Tibial nerve (tissue), 4 donors: ENCODE data around the gene YIF1A.

Experiments
- EP300 ChIP-seq, 2 donors: sonication (generic); formaldehyde crosslinking; IDR thresholded peaks; one replicate each; pipeline ENCODE4 v1.6.1; 2017; ENCODE audit warnings: antibody characterized with exemption in 2 of 2, mild to moderate bottlenecking in 1 of 2
- POLR2A ChIP-seq, 2 donors: fragments of 450-650 bp; IDR thresholded peaks; one replicate each; pipeline ENCODE4 v1.6.1; 2017; ENCODE audit warnings: antibody characterized with exemption in 2 of 2, mild to moderate bottlenecking in 2 of 2, moderate library complexity in 2 of 2
- TF ChIP-seq, protein P1 (sequence below), 5 experiments: fragments of 200-600 bp in 3 of 5; fragments of 450-650 bp in 2 of 5; sonication (generic) in 3 of 5; IDR thresholded peaks; one replicate each; pipeline ENCODE4 v1.5.1; 2016 to 2019; ENCODE audit warnings: antibody characterized with exemption in 5 of 5, mild to moderate bottlenecking in 3 of 5, moderate library complexity in 2 of 5

DNA sequence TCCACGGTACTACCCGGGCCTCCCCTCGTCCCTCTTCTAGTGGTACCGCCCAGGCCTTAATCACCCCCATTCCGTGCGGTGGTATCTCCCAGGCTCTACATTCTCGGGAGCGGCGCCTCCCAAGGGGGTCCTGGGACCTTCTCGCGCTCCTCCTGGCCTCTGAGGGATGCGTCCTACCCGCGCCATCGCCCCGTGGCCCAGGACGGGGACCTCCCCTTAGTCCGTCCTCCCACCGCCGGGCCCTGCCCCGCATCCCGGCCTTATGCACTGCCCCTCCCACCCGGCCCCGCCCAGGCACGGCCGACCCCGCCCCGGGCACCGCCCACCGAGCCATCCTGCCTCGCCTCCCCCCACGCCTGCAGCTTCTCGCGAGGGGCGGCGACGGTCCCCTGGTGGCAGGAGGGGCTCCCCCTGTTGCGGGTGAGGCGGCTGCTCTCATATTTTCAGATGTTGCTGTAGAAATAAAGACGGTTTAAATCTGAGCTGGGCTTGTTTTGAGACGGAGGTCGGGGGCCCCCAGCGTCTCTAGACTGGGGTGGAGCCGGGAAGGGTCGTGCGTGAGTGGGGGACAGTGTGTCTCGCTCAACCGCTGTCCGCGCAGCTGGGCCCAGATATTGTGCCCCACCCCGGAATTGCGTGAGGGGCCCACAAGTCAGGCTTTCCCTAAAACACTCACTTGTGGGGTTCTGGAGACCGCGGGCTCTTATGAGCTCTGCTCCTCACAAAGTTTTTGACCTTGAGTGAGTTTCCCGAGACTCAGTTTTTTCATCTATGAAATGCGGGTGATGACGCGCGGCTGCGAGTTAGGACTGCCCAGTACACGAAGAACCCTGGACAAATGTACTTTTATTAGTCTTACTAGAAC lies 21.3 kb downstream of the YIF1A start:
- TF ChIP-seq, protein P1, sequence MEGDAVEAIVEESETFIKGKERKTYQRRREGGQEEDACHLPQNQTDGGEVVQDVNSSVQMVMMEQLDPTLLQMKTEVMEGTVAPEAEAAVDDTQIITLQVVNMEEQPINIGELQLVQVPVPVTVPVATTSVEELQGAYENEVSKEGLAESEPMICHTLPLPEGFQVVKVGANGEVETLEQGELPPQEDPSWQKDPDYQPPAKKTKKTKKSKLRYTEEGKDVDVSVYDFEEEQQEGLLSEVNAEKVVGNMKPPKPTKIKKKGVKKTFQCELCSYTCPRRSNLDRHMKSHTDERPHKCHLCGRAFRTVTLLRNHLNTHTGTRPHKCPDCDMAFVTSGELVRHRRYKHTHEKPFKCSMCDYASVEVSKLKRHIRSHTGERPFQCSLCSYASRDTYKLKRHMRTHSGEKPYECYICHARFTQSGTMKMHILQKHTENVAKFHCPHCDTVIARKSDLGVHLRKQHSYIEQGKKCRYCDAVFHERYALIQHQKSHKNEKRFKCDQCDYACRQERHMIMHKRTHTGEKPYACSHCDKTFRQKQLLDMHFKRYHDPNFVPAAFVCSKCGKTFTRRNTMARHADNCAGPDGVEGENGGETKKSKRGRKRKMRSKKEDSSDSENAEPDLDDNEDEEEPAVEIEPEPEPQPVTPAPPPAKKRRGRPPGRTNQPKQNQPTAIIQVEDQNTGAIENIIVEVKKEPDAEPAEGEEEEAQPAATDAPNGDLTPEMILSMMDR (IDR thresholded peaks at IDR 0.05) = peak in 3 of 5 experiments; percentile 15 to 55 (median 45)
- TF ChIP-seq POLR2A (IDR thresholded peaks at IDR 0.05) (peak; percentile 46 to 61), EP300 (IDR thresholded peaks at IDR 0.05) (peak; percentile 4 to 75)
